Measurements from ENCODE around the gene AGT. TPM values are rescaled to one million over a fixed set of nuclear protein-coding genes. Genes with fewer than 3 reads are reported as not detected.
A peak's percentile ranks its signal among the peaks of the same experiment; 100 is the strongest.
"Not testable (repeated sequence)": the region's sequence is repeated elsewhere in the genome, so short reads cannot be mapped to it uniquely, and the experiment has no call there.

AGT gene
- polyA plus RNA-seq, 5 donors = 0.40 to 5.8 (median 0.76) TPM

GRCh38 chr1:230694464-230694863 is 19.5 kb downstream of the AGT start:
- no peak for DNase-seq

GRCh38 chr1:230693777-230694176 is 20.1 kb downstream of the AGT start:
- no peak for DNase-seq

GRCh38 chr1:230693221-230693620 is 20.7 kb downstream of the AGT start:
- no peak for DNase-seq

- DNase-seq = no peak
These were observed 22.3 kb downstream of the AGT start for GRCh38 chr1:230691615-230692014.

- DNase-seq = no peak
These were observed 23.8 kb downstream of the AGT start for GRCh38 chr1:230690101-230690500.

- no peak for DNase-seq
These were observed 27.2 kb downstream of the AGT start for GRCh38 chr1:230686747-230687146.

- no peak for DNase-seq
These were observed 28.9 kb downstream of the AGT start for GRCh38 chr1:230684998-230685397.

- no peak for DNase-seq
These were observed 29.8 kb downstream of the AGT start for GRCh38 chr1:230684146-230684545.

GRCh38 chr1:230682882-230683610 is 30.9 kb downstream of the AGT start:
- DNase-seq = no peak

- no peak for DNase-seq
These were observed 31.6 kb downstream of the AGT start for GRCh38 chr1:230682274-230682673.

- DNase-seq = peak; percentile 25 to 42
These were observed 32.3 kb downstream of the AGT start for GRCh38 chr1:230681599-230681998.

- no peak for DNase-seq
These were observed 33.5 kb downstream of the AGT start for GRCh38 chr1:230680300-230681025.

GRCh38 chr1:230679825-230680224 is 34.1 kb downstream of the AGT start:
- no peak for DNase-seq

- DNase-seq = no peak
These were observed 34.7 kb downstream of the AGT start for GRCh38 chr1:230679192-230679591.

GRCh38 chr1:230677200-230677599 is 36.7 kb downstream of the AGT start:
- no peak for DNase-seq

- DNase-seq = no peak
These were observed 39.3 kb downstream of the AGT start for GRCh38 chr1:230674581-230674980.

GRCh38 chr1:230669543-230669942 is 44.4 kb downstream of the AGT start:
- DNase-seq = no peak

GRCh38 chr1:230668227-230668626 is 45.7 kb downstream of the AGT start:
- no peak for DNase-seq

- DNase-seq = no peak
These were observed 51.9 kb downstream of the AGT start for GRCh38 chr1:230661976-230662375.

- DNase-seq = no peak
These were observed 55.2 kb downstream of the AGT start for GRCh38 chr1:230658691-230659090.

- not testable (repeated sequence) for DNase-seq
These were observed 55.8 kb downstream of the AGT start for GRCh38 chr1:230658103-230658502.

GRCh38 chr1:230656719-230657118 is 57.2 kb downstream of the AGT start:
- not testable (repeated sequence) for DNase-seq

Measured in right lung (tissue), 5 donors.